ENCODE measurements around the gene ITGA4.

The ITGA4 gene
- total RNA-seq = 479 to 603 (median 573) reads per million in 3 donors

DNA sequence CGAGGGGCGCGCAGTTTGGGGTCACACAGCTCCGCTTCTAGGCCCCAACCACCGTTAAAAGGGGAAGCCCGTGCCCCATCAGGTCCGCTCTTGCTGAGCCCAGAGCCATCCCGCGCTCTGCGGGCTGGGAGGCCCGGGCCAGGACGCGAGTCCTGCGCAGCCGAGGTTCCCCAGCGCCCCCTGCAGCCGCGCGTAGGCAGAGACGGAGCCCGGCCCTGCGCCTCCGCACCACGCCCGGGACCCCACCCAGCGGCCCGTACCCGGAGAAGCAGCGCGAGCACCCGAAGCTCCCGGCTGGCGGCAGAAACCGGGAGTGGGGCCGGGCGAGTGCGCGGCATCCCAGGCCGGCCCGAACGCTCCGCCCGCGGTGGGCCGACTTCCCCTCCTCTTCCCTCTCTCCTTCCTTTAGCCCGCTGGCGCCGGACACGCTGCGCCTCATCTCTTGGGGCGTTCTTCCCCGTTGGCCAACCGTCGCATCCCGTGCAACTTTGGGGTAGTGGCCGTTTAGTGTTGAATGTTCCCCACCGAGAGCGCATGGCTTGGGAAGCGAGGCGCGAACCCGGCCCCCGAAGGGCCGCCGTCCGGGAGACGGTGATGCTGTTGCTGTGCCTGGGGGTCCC is at the start of gene ITGA4:
Gene ITGA4, plus strand, starts transcription at position 266 of the 620 bp plus-strand sequence. Its CDS starts 269 bp downstream, at position 535.
- no peaks in the 10 kb centered on the region for H3K9me3 ChIP-seq (ENCODE audit: control insufficient read depth, low read length)
- H3K27me3 ChIP-seq (replicated peaks; ENCODE audit: control insufficient read depth, insufficient read depth, low read length, poor library complexity, severe bottlenecking) = no peaks in the 10 kb centered on the region
- H3K4me3 ChIP-seq (ENCODE audit: insufficient read depth, low read depth, low read length, poor library complexity, severe bottlenecking) = peak within 1 kb of the TSS; percentile 96
- DNase-seq = peak; percentile 68 to 72 (median 70)
- H3K27ac ChIP-seq (ENCODE audit: insufficient read depth, low read length, poor library complexity, severe bottlenecking) = peak within 1 kb of the TSS; percentile 88
- peaks cover 4% of the 10 kb centered on the region for H3K4me1 ChIP-seq (ENCODE audit: control insufficient read depth, insufficient read depth, low read length, poor library complexity, severe bottlenecking)
- no peaks in the 10 kb centered on the region for H3K36me3 ChIP-seq (ENCODE audit: control insufficient read depth, insufficient read depth, low read length)

DNA sequence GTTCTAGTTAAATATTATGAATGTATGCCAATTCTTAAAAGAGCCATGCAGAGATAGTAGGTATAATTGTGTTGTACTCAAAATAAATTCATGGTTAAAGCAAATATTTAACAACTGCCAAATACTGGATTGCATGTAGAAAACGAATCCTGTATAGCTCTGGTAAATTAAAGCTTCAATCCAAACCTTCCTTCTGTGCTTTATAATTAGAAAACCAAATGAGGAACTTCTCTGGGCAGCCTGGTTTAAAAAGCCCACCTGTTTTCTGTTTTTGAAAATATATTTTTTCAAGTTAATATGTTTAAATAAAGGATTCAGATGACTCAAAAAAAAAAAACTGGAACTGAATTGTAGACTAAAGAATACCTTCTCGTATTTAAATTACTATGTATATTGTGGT is 48.3 kb upstream of the ITGA4 start:
- H3K9me3 ChIP-seq (ENCODE audit: control insufficient read depth, low read length) = no peaks in the 10 kb centered on the region
- no peak for DNase-seq
- H3K4me1 ChIP-seq (ENCODE audit: control insufficient read depth, insufficient read depth, low read length, poor library complexity, severe bottlenecking) = no peaks in the 10 kb centered on the region
- H3K27me3 ChIP-seq (replicated peaks; ENCODE audit: control insufficient read depth, insufficient read depth, low read length, poor library complexity, severe bottlenecking) = no peaks in the 10 kb centered on the region
- H3K27ac ChIP-seq (ENCODE audit: insufficient read depth, low read length, poor library complexity, severe bottlenecking) = no peak overlapping the region
- no peaks in the 10 kb centered on the region for H3K36me3 ChIP-seq (ENCODE audit: control insufficient read depth, insufficient read depth, low read length)
- no peak overlapping the region for H3K4me3 ChIP-seq (ENCODE audit: insufficient read depth, low read depth, low read length, poor library complexity, severe bottlenecking)

DNA sequence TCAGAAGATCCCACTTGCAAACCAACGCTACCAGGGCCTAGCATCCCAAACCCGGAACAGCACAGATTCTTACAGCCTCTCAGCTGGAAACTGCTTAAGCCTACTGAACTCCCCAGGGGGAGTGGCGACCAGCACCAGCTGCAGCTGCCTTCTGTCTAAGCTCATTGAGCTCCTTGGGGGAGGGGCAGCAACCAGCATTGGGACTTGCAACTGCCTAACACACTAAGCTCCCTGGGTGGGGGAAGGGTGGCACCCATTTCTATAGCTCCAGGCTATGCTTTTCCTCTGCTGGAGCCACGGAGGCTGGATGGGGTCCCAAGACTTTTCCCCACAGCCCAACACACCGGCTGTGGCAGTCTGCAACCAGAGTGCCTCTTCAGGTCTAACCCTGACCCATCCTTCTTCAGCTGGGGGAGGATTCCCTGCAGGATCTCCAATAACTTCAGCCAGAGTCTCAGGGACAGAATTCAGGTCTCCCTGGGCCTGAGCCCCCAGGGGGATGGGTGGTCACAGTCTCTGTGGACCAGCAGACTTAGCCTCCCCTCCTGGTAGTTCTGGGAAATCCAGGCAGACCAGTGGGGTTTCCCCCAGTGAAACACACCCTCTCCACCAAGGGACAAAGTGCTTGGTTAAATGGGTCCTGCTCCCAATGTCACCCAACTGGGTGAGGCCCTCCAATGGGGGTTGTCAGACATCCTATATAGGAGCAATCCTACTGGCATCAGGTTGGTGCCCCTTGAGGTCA is 45.9 kb upstream of the ITGA4 start:
- DNase-seq = no peak
- Histone ChIP-seq H3K27me3 (replicated peaks; ENCODE audit: control insufficient read depth, insufficient read depth, low read length, poor library complexity, severe bottlenecking) (no peaks in the 10 kb centered on the region), H3K4me3 (ENCODE audit: insufficient read depth, low read depth, low read length, poor library complexity, severe bottlenecking) (no peak overlapping the region), H3K9me3 (ENCODE audit: control insufficient read depth, low read length) (no peaks in the 10 kb centered on the region), H3K36me3 (ENCODE audit: control insufficient read depth, insufficient read depth, low read length) (no peaks in the 10 kb centered on the region), H3K27ac (ENCODE audit: insufficient read depth, low read length, poor library complexity, severe bottlenecking) (no peak overlapping the region), H3K4me1 (ENCODE audit: control insufficient read depth, insufficient read depth, low read length, poor library complexity, severe bottlenecking) (no peaks in the 10 kb centered on the region)

DNA sequence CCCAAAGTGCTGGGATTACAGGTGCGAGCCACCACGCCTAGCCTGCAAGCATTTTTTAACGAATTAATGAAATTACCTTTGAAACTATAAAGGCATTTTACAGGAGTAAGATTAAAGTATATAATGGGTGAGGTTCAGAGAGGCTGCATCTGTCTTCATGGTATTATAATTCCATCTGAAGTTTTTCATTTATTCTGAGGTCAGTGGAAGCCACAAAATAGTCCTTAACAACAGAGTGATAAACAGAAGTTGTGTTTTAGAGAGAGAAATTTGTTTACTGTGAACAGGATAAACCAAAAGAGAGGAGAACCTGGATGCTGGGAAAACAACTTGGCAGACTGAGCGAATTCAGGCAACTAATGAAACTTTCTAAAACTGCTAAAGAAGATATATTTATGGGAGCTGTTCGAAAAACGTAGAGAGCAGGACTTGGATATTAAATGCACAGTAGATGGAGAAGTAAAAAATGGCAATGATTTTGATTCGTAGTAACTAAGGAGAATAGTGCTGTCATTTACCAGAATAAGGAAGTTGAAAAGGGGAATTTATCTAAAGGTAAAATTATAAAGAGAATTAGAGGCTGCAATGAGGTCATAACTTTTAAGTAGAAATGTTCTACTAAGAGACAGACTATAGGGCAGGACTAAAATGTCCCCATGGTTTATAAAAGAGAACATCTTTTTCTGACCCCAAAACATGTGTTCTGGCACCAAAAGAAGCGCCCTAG is 37.9 kb upstream of the ITGA4 start:
- Histone ChIP-seq H3K4me1 (ENCODE audit: control insufficient read depth, insufficient read depth, low read length, poor library complexity, severe bottlenecking) (no peaks in the 10 kb centered on the region), H3K36me3 (ENCODE audit: control insufficient read depth, insufficient read depth, low read length) (no peaks in the 10 kb centered on the region), H3K27me3 (replicated peaks; ENCODE audit: control insufficient read depth, insufficient read depth, low read length, poor library complexity, severe bottlenecking) (no peaks in the 10 kb centered on the region), H3K4me3 (ENCODE audit: insufficient read depth, low read depth, low read length, poor library complexity, severe bottlenecking) (no peak overlapping the region), H3K9me3 (ENCODE audit: control insufficient read depth, low read length) (no peaks in the 10 kb centered on the region), H3K27ac (ENCODE audit: insufficient read depth, low read length, poor library complexity, severe bottlenecking) (no peak overlapping the region)
- no peak for DNase-seq

DNA sequence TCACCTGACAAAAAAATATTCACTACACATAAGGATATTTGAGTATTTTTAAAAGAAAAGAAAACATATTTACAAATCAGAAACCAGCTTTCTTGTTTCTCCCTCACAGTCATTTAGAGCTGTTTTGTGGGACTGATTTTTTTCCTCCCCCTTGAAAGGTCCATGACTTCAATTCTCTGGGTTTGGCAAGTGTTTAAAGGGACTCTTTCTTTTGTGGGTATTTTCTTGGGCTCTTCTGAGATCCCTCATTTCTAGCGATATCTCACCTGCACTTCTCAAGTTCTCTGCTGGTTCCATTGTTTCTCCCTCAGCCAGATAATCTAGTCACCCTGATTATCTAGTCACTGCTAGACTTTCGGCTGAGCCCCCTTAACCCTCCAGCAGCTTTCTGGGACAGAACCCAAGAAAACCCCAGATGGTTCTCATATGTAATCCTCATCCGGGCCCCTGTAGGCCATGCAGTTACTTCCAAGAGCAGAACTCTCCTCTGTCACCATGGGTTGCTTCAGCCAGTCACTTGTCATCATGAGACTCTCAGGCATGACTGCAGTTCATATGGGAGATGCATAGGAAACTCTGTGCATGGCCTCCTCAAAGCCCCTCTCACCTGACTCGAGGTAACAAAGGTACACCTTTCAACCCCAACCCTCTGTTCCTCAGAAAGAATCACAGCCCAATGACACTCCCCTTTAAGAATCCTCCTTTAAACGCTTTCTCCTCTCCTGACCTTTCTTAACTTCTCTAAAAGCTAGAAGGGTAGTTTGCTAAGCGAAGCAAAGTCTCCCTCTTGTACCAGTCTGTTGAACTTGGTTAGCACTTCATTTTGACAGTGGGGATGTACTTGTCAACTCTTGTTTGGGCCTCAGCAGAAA is 36.7 kb upstream of the ITGA4 start:
- Histone ChIP-seq H3K4me3 (ENCODE audit: insufficient read depth, low read depth, low read length, poor library complexity, severe bottlenecking) (no peak overlapping the region), H3K9me3 (ENCODE audit: control insufficient read depth, low read length) (no peaks in the 10 kb centered on the region), H3K27me3 (replicated peaks; ENCODE audit: control insufficient read depth, insufficient read depth, low read length, poor library complexity, severe bottlenecking) (no peaks in the 10 kb centered on the region), H3K27ac (ENCODE audit: insufficient read depth, low read length, poor library complexity, severe bottlenecking) (no peak overlapping the region), H3K4me1 (ENCODE audit: control insufficient read depth, insufficient read depth, low read length, poor library complexity, severe bottlenecking) (no peaks in the 10 kb centered on the region), H3K36me3 (ENCODE audit: control insufficient read depth, insufficient read depth, low read length) (no peaks in the 10 kb centered on the region)
- no peak for DNase-seq

DNA sequence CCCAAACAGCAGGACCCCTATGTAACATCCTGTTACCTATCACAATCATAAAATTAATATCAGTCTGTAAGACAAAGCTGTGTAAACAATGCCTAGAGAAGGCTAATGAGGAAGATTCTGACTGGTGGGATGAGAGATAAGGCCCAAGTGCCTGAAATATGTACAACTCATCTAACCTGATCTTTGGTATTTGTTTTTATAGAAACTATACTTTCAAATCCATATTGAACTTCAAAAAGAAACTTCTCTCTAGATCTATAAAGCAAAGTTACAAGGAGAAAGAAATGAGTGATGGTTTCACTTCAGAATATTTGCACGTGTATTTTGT is 36.1 kb upstream of the ITGA4 start:
- Histone ChIP-seq H3K36me3 (ENCODE audit: control insufficient read depth, insufficient read depth, low read length) (no peaks in the 10 kb centered on the region), H3K4me3 (ENCODE audit: insufficient read depth, low read depth, low read length, poor library complexity, severe bottlenecking) (no peak overlapping the region), H3K9me3 (ENCODE audit: control insufficient read depth, low read length) (no peaks in the 10 kb centered on the region), H3K27me3 (replicated peaks; ENCODE audit: control insufficient read depth, insufficient read depth, low read length, poor library complexity, severe bottlenecking) (no peaks in the 10 kb centered on the region), H3K27ac (ENCODE audit: insufficient read depth, low read length, poor library complexity, severe bottlenecking) (no peak overlapping the region), H3K4me1 (ENCODE audit: control insufficient read depth, insufficient read depth, low read length, poor library complexity, severe bottlenecking) (no peaks in the 10 kb centered on the region)
- DNase-seq = no peak

DNA sequence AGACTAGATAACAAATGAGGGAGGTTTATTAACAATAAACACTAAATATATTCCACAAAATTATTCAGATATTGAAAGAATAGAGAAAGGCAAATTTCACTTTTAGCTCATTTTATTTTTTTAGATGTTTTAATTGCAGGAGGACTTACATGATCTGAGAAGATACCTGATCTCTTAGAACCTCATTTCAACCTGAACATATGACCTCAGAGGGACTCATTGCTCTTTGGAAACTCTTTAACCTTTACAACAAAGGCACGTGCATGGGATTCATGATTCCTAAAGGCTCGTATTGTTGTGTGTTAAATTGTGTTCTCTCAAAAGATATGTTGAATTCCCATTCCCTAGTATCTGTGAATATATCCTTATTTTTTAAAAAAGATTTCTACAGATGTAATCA is 35.7 kb upstream of the ITGA4 start:
- Histone ChIP-seq H3K4me3 (ENCODE audit: insufficient read depth, low read depth, low read length, poor library complexity, severe bottlenecking) (no peak overlapping the region), H3K4me1 (ENCODE audit: control insufficient read depth, insufficient read depth, low read length, poor library complexity, severe bottlenecking) (no peaks in the 10 kb centered on the region), H3K36me3 (ENCODE audit: control insufficient read depth, insufficient read depth, low read length) (no peaks in the 10 kb centered on the region), H3K9me3 (ENCODE audit: control insufficient read depth, low read length) (no peaks in the 10 kb centered on the region), H3K27ac (ENCODE audit: insufficient read depth, low read length, poor library complexity, severe bottlenecking) (no peak overlapping the region), H3K27me3 (replicated peaks; ENCODE audit: control insufficient read depth, insufficient read depth, low read length, poor library complexity, severe bottlenecking) (no peaks in the 10 kb centered on the region)
- no peak for DNase-seq

DNA sequence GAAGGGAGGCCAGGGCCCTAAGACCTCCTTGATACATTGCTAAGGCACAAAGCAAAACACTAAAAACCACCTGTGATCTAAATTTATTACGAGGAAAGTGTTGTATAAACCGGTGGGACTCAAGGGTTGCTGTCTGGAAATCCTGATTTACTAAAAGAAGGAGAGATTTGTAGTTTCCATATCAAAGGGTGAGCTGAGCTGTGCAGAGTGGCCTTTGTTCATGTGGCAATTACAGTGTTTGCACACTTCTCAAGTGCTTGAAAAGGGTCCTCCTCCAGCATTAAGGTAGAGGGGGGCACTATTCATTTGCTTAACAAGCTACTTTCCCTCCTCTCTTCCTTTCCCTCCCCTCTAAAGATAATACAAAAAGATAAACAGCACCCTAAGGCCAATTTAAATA is 30.5 kb upstream of the ITGA4 start:
- Histone ChIP-seq H3K27me3 (replicated peaks; ENCODE audit: control insufficient read depth, insufficient read depth, low read length, poor library complexity, severe bottlenecking) (no peaks in the 10 kb centered on the region), H3K27ac (ENCODE audit: insufficient read depth, low read length, poor library complexity, severe bottlenecking) (no peak overlapping the region), H3K9me3 (ENCODE audit: control insufficient read depth, low read length) (no peaks in the 10 kb centered on the region), H3K4me1 (ENCODE audit: control insufficient read depth, insufficient read depth, low read length, poor library complexity, severe bottlenecking) (no peaks in the 10 kb centered on the region), H3K4me3 (ENCODE audit: insufficient read depth, low read depth, low read length, poor library complexity, severe bottlenecking) (no peak overlapping the region), H3K36me3 (ENCODE audit: control insufficient read depth, insufficient read depth, low read length) (no peaks in the 10 kb centered on the region)
- no peak for DNase-seq

DNA sequence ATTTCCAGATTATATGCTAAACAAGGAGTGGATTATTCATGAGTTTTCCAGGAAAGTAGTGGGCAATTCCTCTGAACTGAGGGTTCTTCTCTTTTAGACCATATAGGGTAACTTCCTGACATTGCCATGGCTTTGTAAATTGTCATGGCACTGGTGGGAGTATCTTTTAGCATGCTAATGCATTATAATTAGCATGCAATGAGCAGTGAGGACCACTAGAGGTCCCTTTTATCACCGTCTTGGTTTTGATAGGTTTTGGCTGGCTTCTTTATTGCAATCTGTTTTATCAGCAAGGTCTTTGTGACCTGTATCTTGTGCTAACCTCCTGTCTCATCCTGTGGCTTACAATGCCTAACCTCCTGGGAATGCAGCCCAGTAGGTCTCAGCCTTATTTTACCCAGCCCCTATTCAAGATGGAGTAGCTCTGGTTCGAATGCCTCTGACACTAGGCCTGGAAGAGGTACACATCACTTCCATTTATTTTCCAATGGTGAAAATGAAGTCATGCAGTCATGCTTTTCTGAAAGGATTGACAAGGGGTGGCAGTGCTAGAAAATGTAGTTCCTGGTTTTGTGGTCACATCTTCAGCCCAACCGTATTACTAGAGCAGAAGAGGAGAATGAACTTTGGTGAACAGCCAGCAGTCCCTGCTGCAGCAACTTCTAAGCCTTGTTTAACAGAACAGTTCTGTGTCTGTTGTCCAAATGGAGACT is 26.6 kb upstream of the ITGA4 start:
- H3K9me3 ChIP-seq (ENCODE audit: control insufficient read depth, low read length) = no peaks in the 10 kb centered on the region
- no peak overlapping the region for H3K4me3 ChIP-seq (ENCODE audit: insufficient read depth, low read depth, low read length, poor library complexity, severe bottlenecking)
- no peaks in the 10 kb centered on the region for H3K36me3 ChIP-seq (ENCODE audit: control insufficient read depth, insufficient read depth, low read length)
- no peaks in the 10 kb centered on the region for H3K4me1 ChIP-seq (ENCODE audit: control insufficient read depth, insufficient read depth, low read length, poor library complexity, severe bottlenecking)
- no peak for DNase-seq
- H3K27me3 ChIP-seq (replicated peaks; ENCODE audit: control insufficient read depth, insufficient read depth, low read length, poor library complexity, severe bottlenecking) = no peaks in the 10 kb centered on the region
- no peak overlapping the region for H3K27ac ChIP-seq (ENCODE audit: insufficient read depth, low read length, poor library complexity, severe bottlenecking)

All from effector memory CD4-positive, alpha-beta T cell (primary cell).